ENCODE results near the gene NUFIP2.
"Not testable (repeated sequence)": the region's sequence is repeated elsewhere in the genome, so short reads cannot be mapped to it uniquely, and the experiment has no call there.

The NUFIP2 gene

GRCh38 chr17:29293890-29294579 is at the start of gene NUFIP2:
TSS of gene NUFIP2 (minus strand) at chr17:29294148. CDS start at chr17:29294059, 89 bp downstream.
- DNase-seq: peak; percentile 99

- no peak for DNase-seq
Measured at GRCh38 chr17:29342158-29342765, 48.3 kb upstream of the NUFIP2 start.

- DNase-seq: no peak
Measured at GRCh38 chr17:29341726-29342125, 47.8 kb upstream of the NUFIP2 start.

GRCh38 chr17:29339016-29339415 is 45.1 kb upstream of the NUFIP2 start:
- not testable (repeated sequence) for DNase-seq

GRCh38 chr17:29331708-29332085 is 37.7 kb upstream of the NUFIP2 start:
- DNase-seq: no peak

GRCh38 chr17:29331075-29331707 is 37.2 kb upstream of the NUFIP2 start:
- DNase-seq: peak; percentile 16

- DNase-seq: no peak
Measured at GRCh38 chr17:29327412-29327811, 33.5 kb upstream of the NUFIP2 start.

- DNase-seq: no peak
Measured at GRCh38 chr17:29326023-29326813, 32.3 kb upstream of the NUFIP2 start.

- no peak for DNase-seq
Measured at GRCh38 chr17:29322363-29322762, 28.4 kb upstream of the NUFIP2 start.

- DNase-seq: no peak
Measured at GRCh38 chr17:29303386-29303785, 9.4 kb upstream of the NUFIP2 start.

- no peak for DNase-seq
Measured at GRCh38 chr17:29299031-29299430, 5.1 kb upstream of the NUFIP2 start.

GRCh38 chr17:29295420-29295819 is 1.5 kb upstream of the NUFIP2 start:
- DNase-seq: no peak

GRCh38 chr17:29294580-29294900 is 592 bp upstream of the NUFIP2 start:
- no peak for DNase-seq

GRCh38 chr17:29292992-29293889 is 707 bp downstream of the NUFIP2 start:
- DNase-seq: peak; percentile 87

GRCh38 chr17:29292071-29292991 is 1.6 kb downstream of the NUFIP2 start:
- peak; percentile 87 for DNase-seq

- peak; percentile 75 for DNase-seq
Measured at GRCh38 chr17:29291163-29291752, 2.7 kb downstream of the NUFIP2 start.

GRCh38 chr17:29289852-29290251 is 4.1 kb downstream of the NUFIP2 start:
- no peak for DNase-seq

GRCh38 chr17:29283961-29284360 is 10.0 kb downstream of the NUFIP2 start:
- no peak for DNase-seq

- no peak for DNase-seq
Measured at GRCh38 chr17:29283496-29283895, 10.5 kb downstream of the NUFIP2 start.

GRCh38 chr17:29279397-29280070 is 14.4 kb downstream of the NUFIP2 start:
- no peak for DNase-seq
